GM23248 (cell line): ENCODE results near the gene TMEM231.

Experiments used
- EZH2 ChIP-seq: fragments of 200-600 bp; sonication (generic); IDR thresholded peaks from 2 replicates; pipeline ENCODE4 v1.6.1; 2018; ENCODE audit warnings: antibody characterized with exemption, mild to moderate bottlenecking; ENCODE audit not compliant: insufficient read depth, poor library complexity, severe bottlenecking
- EZH2phosphoT487 ChIP-seq: fragments of 200-600 bp; sonication (generic); IDR thresholded peaks from 2 replicates; pipeline ENCODE4 v1.6.1; 2018; ENCODE audit warnings: antibody characterized with exemption, moderate library complexity, mild to moderate bottlenecking, low read depth; ENCODE audit not compliant: insufficient read depth

DNA sequence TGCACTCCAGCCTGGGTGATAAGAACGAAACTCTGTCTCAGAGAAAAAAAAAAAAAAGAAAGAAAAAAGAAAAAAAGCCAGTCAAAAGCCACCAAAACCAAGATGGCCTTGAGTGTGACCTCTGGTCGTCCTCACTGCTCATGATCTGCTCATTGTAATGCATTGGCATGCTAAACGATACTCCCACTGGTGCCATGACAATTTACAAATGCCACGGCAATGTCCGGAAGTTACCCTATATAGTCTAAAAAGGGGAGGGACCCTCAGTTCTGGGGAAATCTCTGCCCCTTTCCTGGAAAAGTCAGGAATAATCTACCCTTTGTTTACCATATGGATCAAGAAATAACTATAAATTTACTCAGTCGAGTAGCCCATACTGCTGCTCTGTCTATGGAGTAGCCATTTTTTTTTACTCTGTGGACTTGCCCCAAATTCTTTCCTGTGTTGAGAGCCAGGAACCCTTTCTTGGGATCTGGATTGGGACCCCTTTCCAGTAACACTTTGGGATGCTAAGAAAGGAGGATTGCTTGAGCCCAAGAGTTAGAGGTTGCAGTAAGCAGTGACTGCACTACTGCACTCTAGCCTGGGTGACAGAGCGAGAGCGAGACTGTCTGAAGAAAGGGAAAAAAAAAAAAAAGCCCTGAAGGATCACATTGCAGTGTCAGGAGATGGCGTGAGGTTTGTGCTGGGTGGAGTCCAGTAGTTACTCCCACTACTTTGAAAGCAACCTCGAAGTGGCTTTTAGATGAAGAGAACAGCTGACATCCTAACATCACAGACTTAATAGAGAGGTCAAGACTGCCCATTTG is 3.7 kb upstream of the TMEM231 start:
- TF ChIP-seq EZH2 (no peak), EZH2phosphoT487 (no peak)
